Measurements from ENCODE around the gene GPR15LG.

DNA sequence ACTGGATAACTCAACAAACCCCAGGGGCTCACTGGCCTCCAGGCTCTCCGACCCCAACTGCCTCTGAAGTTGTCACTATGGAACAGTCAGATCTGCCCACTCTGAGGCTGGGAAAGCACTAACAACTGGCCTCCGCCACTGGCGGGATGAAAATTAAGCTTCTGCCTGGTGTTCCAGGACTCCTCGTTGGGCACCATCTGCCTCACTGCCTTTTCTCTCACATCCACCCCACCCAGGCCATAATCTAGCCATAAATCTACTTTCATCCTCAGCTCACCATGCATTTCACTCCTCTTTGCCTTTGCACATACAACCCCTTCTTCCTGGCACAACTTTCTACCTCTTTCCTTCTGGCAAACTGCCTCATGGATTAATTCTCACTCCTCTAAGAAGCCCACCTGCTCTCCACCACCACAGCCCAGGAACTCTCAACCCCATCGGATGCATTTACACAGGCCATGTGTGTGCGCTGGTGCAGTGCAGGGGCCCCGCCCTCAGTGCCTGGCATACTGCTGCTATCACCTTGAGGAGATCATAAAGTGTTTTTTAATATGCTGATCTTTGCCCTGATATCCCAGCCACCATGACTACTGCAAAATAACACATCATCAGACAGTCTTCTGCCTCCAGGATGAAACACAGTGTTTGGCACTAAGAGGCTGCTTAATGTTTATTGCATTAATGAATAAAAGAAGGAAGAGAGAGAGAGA, 24.8 kb downstream of the GPR15LG start:
- TF ChIP-seq, protein P1, sequence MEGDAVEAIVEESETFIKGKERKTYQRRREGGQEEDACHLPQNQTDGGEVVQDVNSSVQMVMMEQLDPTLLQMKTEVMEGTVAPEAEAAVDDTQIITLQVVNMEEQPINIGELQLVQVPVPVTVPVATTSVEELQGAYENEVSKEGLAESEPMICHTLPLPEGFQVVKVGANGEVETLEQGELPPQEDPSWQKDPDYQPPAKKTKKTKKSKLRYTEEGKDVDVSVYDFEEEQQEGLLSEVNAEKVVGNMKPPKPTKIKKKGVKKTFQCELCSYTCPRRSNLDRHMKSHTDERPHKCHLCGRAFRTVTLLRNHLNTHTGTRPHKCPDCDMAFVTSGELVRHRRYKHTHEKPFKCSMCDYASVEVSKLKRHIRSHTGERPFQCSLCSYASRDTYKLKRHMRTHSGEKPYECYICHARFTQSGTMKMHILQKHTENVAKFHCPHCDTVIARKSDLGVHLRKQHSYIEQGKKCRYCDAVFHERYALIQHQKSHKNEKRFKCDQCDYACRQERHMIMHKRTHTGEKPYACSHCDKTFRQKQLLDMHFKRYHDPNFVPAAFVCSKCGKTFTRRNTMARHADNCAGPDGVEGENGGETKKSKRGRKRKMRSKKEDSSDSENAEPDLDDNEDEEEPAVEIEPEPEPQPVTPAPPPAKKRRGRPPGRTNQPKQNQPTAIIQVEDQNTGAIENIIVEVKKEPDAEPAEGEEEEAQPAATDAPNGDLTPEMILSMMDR (IDR thresholded peaks at IDR 0.05): no peak
- TF ChIP-seq POLR2AphosphoS5 (IDR thresholded peaks at IDR 0.05; ENCODE audit: insufficient read depth in 1 of 2, low read depth in 1 of 2) (no peak), POLR2A (IDR thresholded peaks at IDR 0.05) (no peak)
